Measurements from ENCODE around the gene HOXC5. TPM values are rescaled to one million over a fixed set of nuclear protein-coding genes. Genes with fewer than 3 reads are reported as not detected.

Gene HOXC5
- polyA plus RNA-seq, 3 donors: not detected

- Histone ChIP-seq H3K4me2 (replicated peaks; ENCODE audit: extremely low read depth, low read length, poor library complexity, severe bottlenecking) (no peak overlapping the region), H3K36me3 (replicated peaks in 1 of 2; ENCODE audit: control insufficient read depth in 1 of 2, insufficient read depth in 2 of 2, low read length in 2 of 2) (no peaks in the 10 kb centered on the region), H2AFZ (ENCODE audit: insufficient read depth, low read depth, low read length, poor library complexity, severe bottlenecking) (no peak overlapping the region), H4K20me1 (ENCODE audit: insufficient read depth, low read length) (no peaks in the 10 kb centered on the region), H3K27me3 (ENCODE audit: control insufficient read depth in 2 of 2, insufficient read depth in 2 of 2, low read length in 2 of 2) (peaks cover 84 to 98% of the 10 kb centered on the region in 2 donors), H3K27ac (ENCODE audit: low read depth in 1 of 2, low read length in 2 of 2) (no peak overlapping the region), H3K4me3 (replicated peaks in 1 of 3; ENCODE audit: low read depth in 2 of 3, low read length in 3 of 3) (no peak overlapping the region), H3K4me1 (ENCODE audit: control insufficient read depth in 1 of 2, insufficient read depth in 2 of 2, low read length in 2 of 2) (peaks cover 14 to 17% of the 10 kb centered on the region in 2 donors), H3K9ac (ENCODE audit: insufficient read depth, low read length, poor library complexity, severe bottlenecking) (no peak overlapping the region), H3K9me3 (replicated peaks in 1 of 2; ENCODE audit: control insufficient read depth in 1 of 2, insufficient read depth in 1 of 2, low read length in 2 of 2) (peaks cover 2 to 57% of the 10 kb centered on the region in 2 donors), H3K79me2 (ENCODE audit: insufficient read depth, low read length) (no peaks in the 10 kb centered on the region)
- intact Hi-C loops (cut with micrococcal nuclease): loop anchor here in 1 of 2 donors (5.0 kb wide), 1 partner anchor 194 kb away; no protein-coding TSS in a partner anchor
- Mint-ChIP-seq H3K4me1 (peaks cover 31% of the 10 kb centered on the region), H3K9me3 (peaks cover 0 to 30% (median 17%) of the 10 kb centered on the region in 7 donors), H3K27me3 (ENCODE audit: low read depth in 3 of 3) (peaks cover 97 to 98% (median 98%) of the 10 kb centered on the region in 3 donors), H3K4me3 (peak overlapping the region in 1 of 2 donors; percentile 48), H3K27ac (no peak overlapping the region), H3K36me3 (peaks cover 5 to 18% of the 10 kb centered on the region in 2 donors)
- no peak for TF ChIP-seq CTCF (IDR thresholded peaks at IDR 0.05)
- no CpG with 5 or more reads among the region's 2 CpGs for WGBS (ENCODE audit: insufficient coverage)
- no peak for DNase-seq
These were observed 24.6 kb upstream of the HOXC5 start for GRCh38 chr12:54008260-54008552.

GRCh38 chr12:54009171-54010052 lies 23.4 kb upstream of the HOXC5 start:
- Histone ChIP-seq H3K9me3 (replicated peaks in 1 of 2; ENCODE audit: control insufficient read depth in 1 of 2, insufficient read depth in 1 of 2, low read length in 2 of 2) (peaks cover 2 to 58% of the 10 kb centered on the region in 2 donors), H3K4me3 (replicated peaks in 1 of 3; ENCODE audit: low read depth in 2 of 3, low read length in 3 of 3) (no peak overlapping the region), H2AFZ (ENCODE audit: insufficient read depth, low read depth, low read length, poor library complexity, severe bottlenecking) (no peak overlapping the region), H3K4me2 (replicated peaks; ENCODE audit: extremely low read depth, low read length, poor library complexity, severe bottlenecking) (no peak overlapping the region), H4K20me1 (ENCODE audit: insufficient read depth, low read length) (no peaks in the 10 kb centered on the region), H3K27ac (ENCODE audit: low read depth in 1 of 2, low read length in 2 of 2) (no peak overlapping the region), H3K4me1 (ENCODE audit: control insufficient read depth in 1 of 2, insufficient read depth in 2 of 2, low read length in 2 of 2) (peaks cover 14 to 17% of the 10 kb centered on the region in 2 donors), H3K79me2 (ENCODE audit: insufficient read depth, low read length) (no peaks in the 10 kb centered on the region), H3K36me3 (replicated peaks in 1 of 2; ENCODE audit: control insufficient read depth in 1 of 2, insufficient read depth in 2 of 2, low read length in 2 of 2) (no peaks in the 10 kb centered on the region), H3K9ac (ENCODE audit: insufficient read depth, low read length, poor library complexity, severe bottlenecking) (no peak overlapping the region), H3K27me3 (ENCODE audit: control insufficient read depth in 2 of 2, insufficient read depth in 2 of 2, low read length in 2 of 2) (peaks cover 85 to 98% of the 10 kb centered on the region in 2 donors)
- intact Hi-C loops (cut with micrococcal nuclease): loop anchor here in 1 of 2 donors (5.0 kb wide), 1 partner anchor 193 kb away; no protein-coding TSS in a partner anchor
- H3K4me3 Mint-ChIP-seq: peak overlapping the region in 1 of 2 donors; percentile 83
- no peak for TF ChIP-seq CTCF (IDR thresholded peaks at IDR 0.05)
- peaks cover 32% of the 10 kb centered on the region for H3K4me1 Mint-ChIP-seq
- WGBS (ENCODE audit: insufficient coverage): 3% methylated on average over 33 of the region's 51 CpGs
- H3K36me3 Mint-ChIP-seq: peaks cover 5 to 16% of the 10 kb centered on the region in 2 donors
- no peak overlapping the region for H3K27ac Mint-ChIP-seq
- H3K27me3 Mint-ChIP-seq (ENCODE audit: low read depth in 3 of 3): peaks cover 97 to 98% (median 98%) of the 10 kb centered on the region in 3 donors
- peaks cover 0 to 40% (median 17%) of the 10 kb centered on the region in 7 donors for H3K9me3 Mint-ChIP-seq
- no peak for DNase-seq

All from CD14-positive monocyte (primary cell).